ENCODE data around the gene JAG2. TPM values are rescaled to one million over a fixed set of nuclear protein-coding genes. Genes with fewer than 3 reads are reported as not detected.

JAG2 gene
- total and polyA plus RNA-seq, 2 of the 4 experiments (the other 2 are of a cell fraction) = 0.18 to 0.58 TPM

DNA sequence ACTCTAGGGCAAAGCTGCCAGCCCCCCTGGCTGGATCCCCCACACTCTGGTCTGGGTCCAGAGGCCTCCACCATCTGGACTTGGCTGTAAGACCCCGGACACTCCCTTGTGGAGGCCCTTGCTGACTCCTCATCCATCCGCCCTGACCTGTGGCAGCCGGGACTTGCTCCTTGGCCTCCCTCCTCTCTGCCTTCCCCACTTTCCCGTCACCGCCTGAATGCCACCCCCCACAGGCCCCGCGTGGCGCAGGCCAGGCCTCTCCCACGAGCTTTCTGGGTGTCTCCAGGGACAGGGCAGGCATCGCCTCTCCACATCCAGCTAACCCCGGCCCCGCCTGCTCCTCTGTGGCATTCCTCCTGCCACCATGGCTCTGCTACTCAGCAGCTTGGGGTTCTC lies 14.1 kb downstream of the JAG2 start:
- intact Hi-C loops (cut with micrococcal nuclease) (no loop called here), dilution Hi-C loops (cut with HindIII; ENCODE audit: low sequenced_read_pairs, unreplicated experiment) (no loop called here), in situ Hi-C loops (cut with MboI; ENCODE audit: low sequenced_read_pairs) (no loop called here)
- ChIA-PET CTCF (no interaction called here), POLR2A (ENCODE audit: unreplicated experiment) (no interaction called here)
- Histone ChIP-seq H3K4ac (ENCODE audit: low read depth, low read length) (no peak overlapping the region), H4K91ac (ENCODE audit: insufficient read depth, low read depth, low read length) (no peak overlapping the region), H2AFZ (replicated peaks; ENCODE audit: low read length, poor library complexity) (no peak overlapping the region), H3K9me1 (ENCODE audit: insufficient read depth, low read length) (no peaks in the 10 kb centered on the region), H4K8ac (ENCODE audit: low read depth in 2 of 2, low read length in 2 of 2) (no peak overlapping the region), H2BK15ac (ENCODE audit: low read depth, low read length) (no peak overlapping the region), H2AK9ac (replicated peaks; ENCODE audit: low read depth, low read length, poor library complexity) (no peak overlapping the region), H3K23ac (ENCODE audit: low read depth, low read length) (no peak overlapping the region), H2BK5ac (ENCODE audit: low read depth, low read length, poor library complexity, severe bottlenecking) (no peak overlapping the region), H3K4me2 (ENCODE audit: low read depth, low read length) (no peak overlapping the region), H4K20me1 (ENCODE audit: insufficient read depth, low read length) (no peaks in the 10 kb centered on the region), H4K5ac (ENCODE audit: low read depth, low read length) (no peak overlapping the region), H3K79me1 (ENCODE audit: low read depth in 1 of 2, low read length in 2 of 2) (no peaks in the 10 kb centered on the region), H2BK120ac (ENCODE audit: low read depth, low read length) (no peak overlapping the region), H3K27me3 (ENCODE audit: control insufficient read depth, insufficient read depth, low read length) (peaks cover 8% of the 10 kb centered on the region; the same call in 1 of the 2 replicates), H3K4me1 (ENCODE audit: control insufficient read depth, insufficient read depth, low read length) (no peaks in the 10 kb centered on the region), H3K9ac (ENCODE audit: low read depth, low read length) (no peak overlapping the region), H3K27ac (ENCODE audit: insufficient read depth, low read length) (no peak overlapping the region), H2AK5ac (ENCODE audit: low read depth, low read length) (no peak overlapping the region), H3K18ac (ENCODE audit: low read depth, low read length) (no peak overlapping the region), H3K4me3 (ENCODE audit: insufficient read depth, low read depth, low read length) (no peak overlapping the region), H3K14ac (replicated peaks; ENCODE audit: low read depth, low read length) (no peak overlapping the region), H3K56ac (ENCODE audit: extremely low read depth, insufficient read depth, low read length) (no peak overlapping the region), H3K9me3 (ENCODE audit: control insufficient read depth, insufficient read depth, low read length) (no peaks in the 10 kb centered on the region), H3K36me3 (ENCODE audit: control insufficient read depth, insufficient read depth, low read length) (no peaks in the 10 kb centered on the region), H2BK20ac (ENCODE audit: low read depth, low read length) (no peak overlapping the region)
- 47% methylated on average over 10 of the region's 12 CpGs; no CpG with 5 or more reads in 1 of the 2 experiments for WGBS, 2 experiments (ENCODE audit: extremely low coverage in 2 of 2, insufficient read length in 1 of 2)
- no peak for ATAC-seq (ENCODE audit: low read depth)
- no peak for DNase-seq
- BruUV-seq (replicated peaks) = no TSS peak
- no peak for TF ChIP-seq MAZ (IDR thresholded peaks at IDR 0.05; ENCODE audit: borderline replicate concordance, low read depth, low read length)
- TF ChIP-seq, protein P1, sequence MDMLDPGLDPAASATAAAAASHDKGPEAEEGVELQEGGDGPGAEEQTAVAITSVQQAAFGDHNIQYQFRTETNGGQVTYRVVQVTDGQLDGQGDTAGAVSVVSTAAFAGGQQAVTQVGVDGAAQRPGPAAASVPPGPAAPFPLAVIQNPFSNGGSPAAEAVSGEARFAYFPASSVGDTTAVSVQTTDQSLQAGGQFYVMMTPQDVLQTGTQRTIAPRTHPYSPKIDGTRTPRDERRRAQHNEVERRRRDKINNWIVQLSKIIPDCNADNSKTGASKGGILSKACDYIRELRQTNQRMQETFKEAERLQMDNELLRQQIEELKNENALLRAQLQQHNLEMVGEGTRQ (IDR thresholded peaks at IDR 0.05; ENCODE audit: low read depth, low read length) = no peak
- TF ChIP-seq SMC3 (IDR thresholded peaks at IDR 0.05; ENCODE audit: low read depth, low read length) = no peak
- TF ChIP-seq CEBPB (IDR thresholded peaks at IDR 0.05; ENCODE audit: low read depth, low read length) = no peak
- TF ChIP-seq, protein P2, sequence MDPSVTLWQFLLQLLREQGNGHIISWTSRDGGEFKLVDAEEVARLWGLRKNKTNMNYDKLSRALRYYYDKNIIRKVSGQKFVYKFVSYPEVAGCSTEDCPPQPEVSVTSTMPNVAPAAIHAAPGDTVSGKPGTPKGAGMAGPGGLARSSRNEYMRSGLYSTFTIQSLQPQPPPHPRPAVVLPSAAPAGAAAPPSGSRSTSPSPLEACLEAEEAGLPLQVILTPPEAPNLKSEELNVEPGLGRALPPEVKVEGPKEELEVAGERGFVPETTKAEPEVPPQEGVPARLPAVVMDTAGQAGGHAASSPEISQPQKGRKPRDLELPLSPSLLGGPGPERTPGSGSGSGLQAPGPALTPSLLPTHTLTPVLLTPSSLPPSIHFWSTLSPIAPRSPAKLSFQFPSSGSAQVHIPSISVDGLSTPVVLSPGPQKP (IDR thresholded peaks at IDR 0.05; ENCODE audit: borderline replicate concordance, low read depth, low read length) = no peak
- TF ChIP-seq RAD21 (IDR thresholded peaks at IDR 0.05; ENCODE audit: low read length) = no peak
- TF ChIP-seq, protein P3, sequence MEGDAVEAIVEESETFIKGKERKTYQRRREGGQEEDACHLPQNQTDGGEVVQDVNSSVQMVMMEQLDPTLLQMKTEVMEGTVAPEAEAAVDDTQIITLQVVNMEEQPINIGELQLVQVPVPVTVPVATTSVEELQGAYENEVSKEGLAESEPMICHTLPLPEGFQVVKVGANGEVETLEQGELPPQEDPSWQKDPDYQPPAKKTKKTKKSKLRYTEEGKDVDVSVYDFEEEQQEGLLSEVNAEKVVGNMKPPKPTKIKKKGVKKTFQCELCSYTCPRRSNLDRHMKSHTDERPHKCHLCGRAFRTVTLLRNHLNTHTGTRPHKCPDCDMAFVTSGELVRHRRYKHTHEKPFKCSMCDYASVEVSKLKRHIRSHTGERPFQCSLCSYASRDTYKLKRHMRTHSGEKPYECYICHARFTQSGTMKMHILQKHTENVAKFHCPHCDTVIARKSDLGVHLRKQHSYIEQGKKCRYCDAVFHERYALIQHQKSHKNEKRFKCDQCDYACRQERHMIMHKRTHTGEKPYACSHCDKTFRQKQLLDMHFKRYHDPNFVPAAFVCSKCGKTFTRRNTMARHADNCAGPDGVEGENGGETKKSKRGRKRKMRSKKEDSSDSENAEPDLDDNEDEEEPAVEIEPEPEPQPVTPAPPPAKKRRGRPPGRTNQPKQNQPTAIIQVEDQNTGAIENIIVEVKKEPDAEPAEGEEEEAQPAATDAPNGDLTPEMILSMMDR (conservative IDR thresholded peaks at IDR 0.05; ENCODE audit: low read depth, low read length) = no peak
- TF ChIP-seq MXI1 (IDR thresholded peaks at IDR 0.05; ENCODE audit: borderline replicate concordance, low read depth, low read length) = no peak
- TF ChIP-seq FOS (IDR thresholded peaks at IDR 0.05; ENCODE audit: low read depth, low read length) = no peak
- no peak for TF ChIP-seq NFE2L2 (IDR thresholded peaks at IDR 0.05; ENCODE audit: low read depth, low read length)
- no peak for TF ChIP-seq POLR2A (IDR thresholded peaks at IDR 0.05; ENCODE audit: low read depth, low read length)
- TF ChIP-seq RCOR1 (IDR thresholded peaks at IDR 0.05; ENCODE audit: insufficient replicate concordance, low read length) = no peak
- no peak for TF ChIP-seq CHD1 (IDR thresholded peaks at IDR 0.05; ENCODE audit: low read depth, low read length)
- no peak for TF ChIP-seq RFX5 (IDR thresholded peaks at IDR 0.05; ENCODE audit: low read depth, low read length)
- no peak for TF ChIP-seq BHLHE40 (IDR thresholded peaks at IDR 0.05; ENCODE audit: low read depth, low read length)
- no peak for TF ChIP-seq MAFK (IDR thresholded peaks at IDR 0.05; ENCODE audit: low read depth, low read length)

Measured in IMR-90 (cell line).